CD4-positive, alpha-beta memory T cell (primary cell): ENCODE data around the gene ARHGEF16. TPM values are rescaled to one million over a fixed set of nuclear protein-coding genes. Genes with fewer than 3 reads are reported as not detected.

Experiments used
- CTCF ChIA-PET: fragments of 350-600 bp; sonication (Branson Sonifier 250); formaldehyde crosslinking; loops from one replicate; lab custom pipeline; 2021; ENCODE audit warnings: inconsistent platforms; ENCODE audit not compliant: partially characterized antibody; lab: Charles Lee
- POLR2A ChIA-PET: fragments of 350-600 bp; sonication (Branson Sonifier 250); formaldehyde crosslinking; loops from one replicate; lab custom pipeline; 2021; ENCODE audit not compliant: partially characterized antibody; lab: Charles Lee
- DNase-seq, 5 donors: peaks; one replicate each; pipeline versions ENCODE4 v3.0.0 to v3.0.0-alpha.2; 2020 to 2022; ENCODE audit warnings: mixed read lengths in 1 of 5
- H3K27ac ChIP-seq: one replicate; pipeline ENCODE4 v1.7.0; 2013; ENCODE audit warnings: low read depth, low read length
- H3K27me3 ChIP-seq: 2 replicates; pipeline ENCODE4 v1.7.0; 2013; ENCODE audit warnings: mild to moderate bottlenecking, low read length, moderate library complexity; ENCODE audit not compliant: insufficient read depth
- H3K36me3 ChIP-seq: 2 replicates; pipeline ENCODE4 v1.7.0; 2013; ENCODE audit warnings: mild to moderate bottlenecking, low read length, moderate library complexity; ENCODE audit not compliant: insufficient read depth
- H3K4me1 ChIP-seq: 2 replicates; pipeline ENCODE4 v1.7.0; 2013; ENCODE audit warnings: mild to moderate bottlenecking, low read length, moderate library complexity; ENCODE audit not compliant: insufficient read depth
- H3K4me3 ChIP-seq, 2 donors: one replicate each; pipeline ENCODE4 v1.7.0; 2013; ENCODE audit warnings: low read length in 2 of 2, mild to moderate bottlenecking in 1 of 2
- H3K9me3 ChIP-seq, 2 donors: one replicate each; pipeline ENCODE4 v1.7.0; 2013; ENCODE audit warnings: low read length in 2 of 2, control low read depth in 1 of 2; ENCODE audit not compliant: control insufficient read depth in 1 of 2
- H3K27ac Mint-ChIP-seq, 7 donors: one replicate each; pipeline ENCODE4 v1.8.0; 2020 to 2021; ENCODE audit warnings: mixed read lengths in 7 of 7, mild to moderate bottlenecking in 6 of 7, inconsistent platforms in 3 of 7, moderate library complexity in 3 of 7
- H3K27me3 Mint-ChIP-seq, 2 donors: one replicate each; pipeline ENCODE4 v1.8.0; 2020 to 2021; ENCODE audit warnings: mixed read lengths in 2 of 2
- H3K36me3 Mint-ChIP-seq, 2 donors: one replicate each; pipeline ENCODE4 v1.8.0; 2020 to 2021; ENCODE audit warnings: mixed read lengths in 2 of 2, inconsistent platforms in 1 of 2, mild to moderate bottlenecking in 1 of 2
- H3K4me1 Mint-ChIP-seq, 4 donors: one replicate each; pipeline ENCODE4 v1.8.0; 2020 to 2021; ENCODE audit warnings: mixed read lengths in 4 of 4, mild to moderate bottlenecking in 1 of 4
- H3K4me3 Mint-ChIP-seq, 8 donors: one replicate each; pipeline ENCODE4 v1.8.0; 2020 to 2021; ENCODE audit warnings: mixed read lengths in 8 of 8, mild to moderate bottlenecking in 7 of 8, moderate library complexity in 6 of 8, inconsistent platforms in 3 of 8
- H3K9me3 Mint-ChIP-seq, 8 donors: one replicate each; pipeline ENCODE4 v1.8.0; 2020 to 2021; ENCODE audit warnings: mixed read lengths in 8 of 8, mild to moderate bottlenecking in 5 of 8, inconsistent platforms in 3 of 8, moderate library complexity in 1 of 8
- intact Hi-C: fragments of 100-400 bp; cut with micrococcal nuclease; formaldehyde crosslinking; loops from one replicate; pipeline ENCODE4 v1.15.1; 2023
- polyA plus RNA-seq, 2 donors: library from polyadenylated mRNA; unstranded; fragments of 300-500 nt; fragmentation: Illumina TruSeq; gene quantifications; one replicate each; pipeline ENCODE4 v1.2.3, GENCODE V29; 2021
- total RNA-seq, 2 experiments: library from RNA; stranded (reverse); gene quantifications; one replicate each; pipeline ENCODE4 v1.2.3, GENCODE V29; 2021

ARHGEF16 gene
- total and polyA plus RNA-seq, 4 experiments from 2014 or later, result 0.16 to 0.22 (median 0.20) TPM; not detected in 1

DNA sequence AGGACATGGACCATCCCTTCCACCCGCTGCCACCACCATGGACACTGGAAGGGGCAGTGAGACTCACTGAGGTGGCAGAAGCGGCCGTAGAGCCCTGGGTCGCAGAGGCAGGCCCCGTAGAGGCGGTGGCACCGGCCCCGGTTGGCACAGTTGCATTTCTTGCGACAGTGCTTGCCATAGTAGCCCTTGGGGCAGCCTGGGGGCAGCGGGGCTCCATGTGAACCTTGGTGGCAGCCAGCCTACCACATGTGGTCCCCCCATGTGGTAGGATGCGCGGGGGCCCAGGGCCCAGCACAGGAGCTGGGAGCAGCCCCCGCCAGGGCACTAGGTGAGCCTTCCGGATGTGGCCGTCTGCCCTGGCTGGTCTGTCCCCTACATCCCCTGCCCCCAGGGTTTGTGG is 51.6 kb downstream of the ARHGEF16 start:
- Histone ChIP-seq H3K36me3 (peaks cover 4% of the 10 kb centered on the region), H3K4me3 (no peak overlapping the region), H3K4me1 (no peaks in the 10 kb centered on the region), H3K27ac (no peak overlapping the region), H3K9me3 (no peaks in the 10 kb centered on the region), H3K27me3 (no peaks in the 10 kb centered on the region)
- Mint-ChIP-seq H3K27me3 (no peaks in the 10 kb centered on the region), H3K9me3 (peaks cover 0 to 2% (median 0%) of the 10 kb centered on the region in 8 donors), H3K4me3 (no peak overlapping the region), H3K27ac (no peak overlapping the region), H3K36me3 (peaks cover 16 to 22% of the 10 kb centered on the region in 2 donors), H3K4me1 (peaks cover 0 to 3% (median under 1%) of the 10 kb centered on the region in 4 donors)
- intact Hi-C loops, result no loop called here
- ChIA-PET CTCF (no interaction called here), POLR2A (no interaction called here)
- DNase-seq, result no peak

DNA sequence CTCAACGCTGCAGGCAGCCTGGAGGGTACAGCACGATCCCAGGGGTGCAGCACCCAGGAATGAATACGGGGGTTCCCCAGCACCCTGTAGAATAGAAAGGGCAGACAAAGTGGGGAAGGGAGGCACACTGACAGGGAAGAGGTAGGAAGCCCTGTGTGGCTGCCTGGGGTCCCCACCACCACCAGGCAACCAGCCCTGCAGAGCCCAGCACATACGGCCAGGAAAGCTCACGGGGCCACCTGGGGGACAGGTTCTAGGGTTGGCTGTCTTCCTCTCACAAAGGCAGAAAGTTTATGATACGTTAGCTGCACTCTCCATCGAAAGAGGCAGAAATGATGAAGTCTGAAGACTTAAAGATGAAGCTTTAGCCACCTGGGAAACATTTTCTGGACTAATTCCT is 52.5 kb downstream of the ARHGEF16 start:
- no peak overlapping the region for H3K4me3 Mint-ChIP-seq
- H3K27me3 ChIP-seq, result no peaks in the 10 kb centered on the region
- CTCF ChIA-PET, result no interaction called here
- H3K27ac Mint-ChIP-seq, result peak overlapping the region in 1 of 7 donors; percentile 75
- POLR2A ChIA-PET, result no interaction called here
- intact Hi-C loops, result no loop called here
- peaks cover 0 to 3% (median under 1%) of the 10 kb centered on the region in 4 donors for H3K4me1 Mint-ChIP-seq
- peaks cover 4% of the 10 kb centered on the region for H3K36me3 ChIP-seq
- H3K27ac ChIP-seq, result no peak overlapping the region
- no peaks in the 10 kb centered on the region for H3K9me3 ChIP-seq
- DNase-seq, result no peak
- H3K4me3 ChIP-seq, result no peak overlapping the region
- H3K27me3 Mint-ChIP-seq, result no peaks in the 10 kb centered on the region
- H3K4me1 ChIP-seq, result no peaks in the 10 kb centered on the region
- H3K9me3 Mint-ChIP-seq, result peaks cover 0 to 2% (median 0%) of the 10 kb centered on the region in 8 donors
- H3K36me3 Mint-ChIP-seq, result peaks cover 16 to 22% of the 10 kb centered on the region in 2 donors

DNA sequence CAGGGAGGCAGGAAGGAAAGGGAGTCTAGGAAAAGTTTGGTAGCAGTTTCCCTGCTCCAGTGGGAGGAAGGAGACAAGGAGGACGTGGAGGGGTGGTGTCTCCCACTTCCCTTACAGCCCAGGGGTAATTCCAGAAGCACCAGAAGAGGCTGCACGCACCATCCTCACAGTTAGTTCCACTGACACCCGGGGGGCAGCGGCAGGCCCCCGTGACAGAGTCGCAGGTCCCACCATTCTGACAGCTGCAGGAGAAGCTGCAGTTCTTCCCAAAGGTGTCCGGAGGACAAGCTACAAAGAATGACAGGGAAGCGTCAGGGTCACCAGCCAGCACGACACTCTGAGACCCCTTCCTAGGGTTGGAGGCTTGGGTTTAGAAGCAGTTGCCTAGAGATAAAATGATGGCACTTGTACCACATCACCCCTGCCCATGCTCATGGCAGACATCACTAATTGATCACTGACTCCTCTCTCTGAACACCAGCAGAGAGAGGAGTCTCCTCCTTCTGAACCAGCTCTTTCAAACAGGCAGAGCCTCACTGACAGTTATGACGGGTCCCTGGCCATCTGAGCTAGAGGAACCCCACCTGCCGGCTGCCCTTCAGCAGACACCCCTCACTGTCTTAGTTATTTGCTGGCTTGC is 53.3 kb downstream of the ARHGEF16 start:
- no peak overlapping the region for H3K4me3 Mint-ChIP-seq
- H3K27me3 Mint-ChIP-seq, result no peaks in the 10 kb centered on the region
- intact Hi-C loops, result no loop called here
- peak overlapping the region in 1 of 7 donors; percentile 77 for H3K27ac Mint-ChIP-seq
- Histone ChIP-seq H3K36me3 (peaks cover 4% of the 10 kb centered on the region), H3K4me3 (no peak overlapping the region), H3K27me3 (no peaks in the 10 kb centered on the region), H3K27ac (no peak overlapping the region), H3K4me1 (no peaks in the 10 kb centered on the region), H3K9me3 (no peaks in the 10 kb centered on the region)
- peaks cover 0 to 2% (median 0%) of the 10 kb centered on the region in 8 donors for H3K9me3 Mint-ChIP-seq
- peaks cover 0 to 3% (median under 1%) of the 10 kb centered on the region in 4 donors for H3K4me1 Mint-ChIP-seq
- peaks cover 16 to 26% of the 10 kb centered on the region in 2 donors for H3K36me3 Mint-ChIP-seq
- ChIA-PET POLR2A (interaction anchor here (0.7 kb wide), 1 partner anchor 23 kb away, joined by 3 read pairs; no protein-coding TSS in a partner anchor), CTCF (no interaction called here)
- DNase-seq, result no peak

DNA sequence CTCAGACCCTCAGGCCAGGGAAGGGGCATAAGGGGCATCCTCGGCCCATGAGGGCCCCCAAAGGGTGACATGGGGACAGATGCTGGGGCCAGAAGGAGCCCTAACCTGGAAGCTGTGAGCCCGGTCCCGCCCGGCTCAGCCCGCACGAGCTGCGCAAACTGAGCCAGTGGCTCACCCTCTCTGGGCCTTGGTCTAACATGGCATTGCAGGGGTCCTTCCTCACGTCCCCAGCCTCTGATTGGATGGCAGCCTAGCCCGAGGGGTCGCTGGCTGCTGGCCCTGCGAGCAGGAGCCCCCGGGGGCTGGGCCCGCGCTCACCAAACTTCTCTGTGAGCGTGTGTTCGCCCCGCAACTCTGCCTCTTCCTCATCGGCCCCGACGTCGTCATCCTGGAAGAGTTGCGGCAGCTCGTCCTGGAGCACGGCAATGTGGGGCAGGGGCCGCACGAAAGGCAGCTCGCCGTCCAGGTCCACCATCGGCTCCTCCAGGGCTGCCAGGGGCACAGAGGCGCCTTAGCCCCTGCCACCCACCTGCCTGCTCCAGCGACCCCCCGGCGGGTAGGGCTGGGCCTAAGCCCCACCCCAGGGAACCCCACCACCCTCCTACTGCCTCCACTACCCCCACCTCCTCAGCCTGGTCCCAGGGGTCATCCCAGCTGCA is 54.4 kb downstream of the ARHGEF16 start:
- Histone ChIP-seq H3K9me3 (no peaks in the 10 kb centered on the region), H3K27ac (no peak overlapping the region), H3K4me1 (no peaks in the 10 kb centered on the region), H3K27me3 (no peaks in the 10 kb centered on the region), H3K4me3 (no peak overlapping the region), H3K36me3 (peaks cover 4% of the 10 kb centered on the region)
- POLR2A ChIA-PET, result no interaction called here
- Mint-ChIP-seq H3K27me3 (no peaks in the 10 kb centered on the region), H3K9me3 (peaks cover 0 to 2% (median 0%) of the 10 kb centered on the region in 8 donors), H3K4me1 (peaks cover 0 to 3% (median under 1%) of the 10 kb centered on the region in 4 donors), H3K4me3 (no peak overlapping the region), H3K27ac (no peak overlapping the region), H3K36me3 (peaks cover 16 to 23% of the 10 kb centered on the region in 2 donors)
- no peak for DNase-seq
- CTCF ChIA-PET, result no interaction called here
- intact Hi-C loops, result no loop called here

DNA sequence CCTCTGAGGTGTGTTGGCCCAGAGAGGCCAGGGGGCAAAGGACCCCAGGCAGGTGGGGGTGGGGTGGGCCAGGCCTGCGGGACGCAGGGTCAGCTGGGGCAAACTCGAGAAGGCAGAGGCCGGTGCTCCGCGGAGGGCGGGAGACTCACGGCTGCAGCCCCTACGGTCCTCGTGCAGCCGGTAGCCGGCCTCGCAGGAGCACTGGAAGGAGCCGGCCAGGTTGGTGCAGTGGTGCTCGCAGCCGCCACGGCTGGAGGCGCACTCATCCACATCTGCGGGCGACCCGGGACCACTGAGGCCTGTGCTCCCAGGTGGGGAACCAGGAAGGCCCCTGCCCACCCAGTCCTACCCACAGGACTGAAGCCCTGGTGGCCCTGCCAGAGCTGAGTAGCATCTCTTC is 55.3 kb downstream of the ARHGEF16 start:
- Mint-ChIP-seq H3K27me3 (no peaks in the 10 kb centered on the region), H3K27ac (no peak overlapping the region), H3K9me3 (peaks cover 0 to 2% (median 0%) of the 10 kb centered on the region in 8 donors), H3K4me1 (peaks cover 0 to 3% (median under 1%) of the 10 kb centered on the region in 4 donors), H3K4me3 (no peak overlapping the region), H3K36me3 (peaks cover 16 to 21% of the 10 kb centered on the region in 2 donors)
- Histone ChIP-seq H3K27me3 (no peaks in the 10 kb centered on the region), H3K27ac (no peak overlapping the region), H3K4me1 (no peaks in the 10 kb centered on the region), H3K9me3 (no peaks in the 10 kb centered on the region), H3K4me3 (no peak overlapping the region), H3K36me3 (peaks cover 4% of the 10 kb centered on the region)
- intact Hi-C loops, result no loop called here
- CTCF ChIA-PET, result no interaction called here
- POLR2A ChIA-PET, result no interaction called here
- no peak for DNase-seq

DNA sequence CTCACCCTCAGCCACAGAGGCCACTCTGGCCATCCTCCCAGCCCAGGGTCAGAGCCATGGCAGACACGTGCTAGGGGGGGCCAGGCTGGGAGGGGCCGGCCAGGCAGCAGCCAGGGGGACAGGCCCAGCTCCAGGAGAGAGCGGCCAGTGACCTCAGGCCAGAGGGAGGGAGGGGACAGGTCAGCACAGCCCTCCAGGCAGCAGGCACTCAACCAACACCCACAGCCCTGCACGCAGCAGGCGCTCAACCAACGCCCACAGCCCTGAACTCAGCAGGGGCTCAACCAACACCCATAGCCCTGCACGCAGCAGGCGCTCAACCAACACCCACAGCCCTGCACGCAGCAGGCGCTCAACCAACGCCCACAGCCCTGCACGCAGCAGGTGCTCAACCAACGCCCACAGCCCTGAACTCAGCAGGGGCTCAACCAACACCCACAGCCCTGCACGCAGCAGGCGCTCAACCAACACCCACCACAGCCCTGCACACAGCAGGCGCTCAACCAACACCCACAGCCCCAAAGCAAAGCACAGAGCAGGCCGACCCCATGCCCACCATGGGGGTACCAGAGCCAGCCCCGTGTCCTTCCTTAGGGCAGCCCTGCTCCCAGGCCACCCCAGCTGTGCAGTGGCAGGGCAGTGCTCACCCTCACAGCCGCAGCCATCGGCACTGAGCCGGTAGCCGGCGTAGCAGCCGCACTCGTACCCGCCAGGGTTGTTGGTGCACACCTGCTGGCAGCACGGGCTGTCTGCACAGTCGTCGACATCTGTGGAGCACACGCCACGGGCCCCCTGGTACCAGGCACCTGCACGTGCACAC is 55.9 kb downstream of the ARHGEF16 start:
- Mint-ChIP-seq H3K9me3 (peaks cover 0 to 2% (median 0%) of the 10 kb centered on the region in 8 donors), H3K4me1 (peaks cover 0 to 3% (median under 1%) of the 10 kb centered on the region in 4 donors), H3K27ac (no peak overlapping the region), H3K36me3 (peaks cover 16 to 21% of the 10 kb centered on the region in 2 donors), H3K4me3 (no peak overlapping the region), H3K27me3 (no peaks in the 10 kb centered on the region)
- no peaks in the 10 kb centered on the region for H3K9me3 ChIP-seq
- H3K4me3 ChIP-seq, result no peak overlapping the region
- no peak overlapping the region for H3K27ac ChIP-seq
- no peaks in the 10 kb centered on the region for H3K27me3 ChIP-seq
- ChIA-PET POLR2A (no interaction called here), CTCF (no interaction called here)
- intact Hi-C loops, result no loop called here
- no peaks in the 10 kb centered on the region for H3K4me1 ChIP-seq
- H3K36me3 ChIP-seq, result peaks cover 4% of the 10 kb centered on the region
- no peak for DNase-seq

DNA sequence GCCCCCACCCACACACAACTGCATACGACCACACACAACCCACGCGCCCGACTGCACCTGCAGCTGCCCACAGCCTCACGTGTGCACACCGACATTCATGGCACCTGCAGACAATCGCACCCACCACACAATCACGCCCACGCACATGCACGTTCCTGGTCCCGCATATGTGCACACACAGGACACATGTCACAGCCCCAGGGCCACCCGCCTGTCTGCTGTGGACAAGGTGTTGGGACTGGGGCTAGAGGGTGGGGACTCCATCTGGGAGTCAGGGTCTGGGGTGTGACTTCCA is 56.4 kb downstream of the ARHGEF16 start:
- POLR2A ChIA-PET, result no interaction called here
- peaks cover 0 to 3% (median under 1%) of the 10 kb centered on the region in 4 donors for H3K4me1 Mint-ChIP-seq
- Histone ChIP-seq H3K4me3 (no peak overlapping the region), H3K4me1 (no peaks in the 10 kb centered on the region), H3K36me3 (peaks cover 4% of the 10 kb centered on the region), H3K9me3 (no peaks in the 10 kb centered on the region), H3K27ac (no peak overlapping the region), H3K27me3 (no peaks in the 10 kb centered on the region)
- H3K27me3 Mint-ChIP-seq, result no peaks in the 10 kb centered on the region
- peaks cover 0 to 2% (median 0%) of the 10 kb centered on the region in 8 donors for H3K9me3 Mint-ChIP-seq
- no peak overlapping the region for H3K4me3 Mint-ChIP-seq
- DNase-seq, result no peak
- H3K36me3 Mint-ChIP-seq, result peaks cover 16 to 21% of the 10 kb centered on the region in 2 donors
- CTCF ChIA-PET, result no interaction called here
- intact Hi-C loops, result no loop called here
- H3K27ac Mint-ChIP-seq, result peak overlapping the region in 1 of 7 donors; percentile 70
